Left lung (tissue), 10 donors: ENCODE measurements around the gene LTBR. TPM values are rescaled to one million over a fixed set of nuclear protein-coding genes. Genes with fewer than 3 reads are reported as not detected.

ENCODE experiments used
- ATAC-seq: fragments of 200-7000 bp; cut with Tn5 transposase; one replicate; pipeline ENCODE4 v1.9.1; 2020; ENCODE audit warnings: moderate library complexity
- DNase-seq, 4 donors: peaks; one replicate each; pipeline ENCODE4 v3.0.0-alpha.2; 2013 to 2020
- H3K27ac ChIP-seq, 2 donors: fragments of 200-600 bp; sonication (generic) in 1 of 2; one replicate each; pipeline versions ENCODE4 v1.5.0 to v1.8.0; 2020 to 2021
- H3K27me3 ChIP-seq, 2 donors: fragments of 200-600 bp; sonication (generic) in 1 of 2; one replicate each; pipeline versions ENCODE4 v1.5.0 to v1.8.0; 2020 to 2021
- H3K36me3 ChIP-seq, 2 donors: fragments of 200-600 bp; sonication (generic) in 1 of 2; one replicate each; pipeline versions ENCODE4 v1.5.0 to v1.8.0; 2020 to 2021
- H3K4me1 ChIP-seq, 2 donors: fragments of 200-600 bp; one replicate each; pipeline ENCODE4 v1.8.0; 2021
- H3K4me3 ChIP-seq, 2 donors: fragments of 200-600 bp; sonication (generic) in 1 of 2; one replicate each; pipeline versions ENCODE4 v1.5.0 to v1.8.0; 2020 to 2021; ENCODE audit warnings: mild to moderate bottlenecking in 1 of 2
- H3K9me3 ChIP-seq, 2 donors: fragments of 200-600 bp; sonication (generic) in 1 of 2; one replicate each; pipeline versions ENCODE4 v1.5.0 to v1.8.0; 2020 to 2021
- intact Hi-C, 2 donors: fragments of 100-400 bp; cut with DNase I; formaldehyde crosslinking; loops; one replicate each; pipeline versions ENCODE4 v1.11.2 to v1.14.2; 2022
- polyA plus RNA-seq, 6 donors: library from polyadenylated mRNA; unstranded; fragments of 120-200 nt; gene quantifications; one replicate each; pipeline ENCODE4 v1.2.1, GENCODE V29; 2013; ENCODE audit not compliant: insufficient read length in 6 of 6
- total RNA-seq, 2 donors: library from RNA; stranded (reverse); fragmentation: NEBNext Ultra II Directional; extraction: Animal tissue kit (Norgen Biotek cat#: 25700); gene quantifications; one replicate each; pipeline ENCODE4 v1.2.1, GENCODE V29; 2021
- TF ChIP-seq, protein P1 (sequence below), 2 donors: fragments of 200-600 bp; sonication (generic) in 1 of 2; IDR thresholded peaks; one replicate each; pipeline versions ENCODE4 v1.5.0 to v1.8.0; 2021; ENCODE audit warnings: antibody characterized with exemption in 2 of 2
- donor health status: DM: no; HTN: yes; CAD: no.
- donor health status: DM: no; HTN: no; CAD: no.

Gene LTBR
- total and polyA plus RNA-seq, 8 donors = 66.6 to 153 (median 90.7) TPM

DNA sequence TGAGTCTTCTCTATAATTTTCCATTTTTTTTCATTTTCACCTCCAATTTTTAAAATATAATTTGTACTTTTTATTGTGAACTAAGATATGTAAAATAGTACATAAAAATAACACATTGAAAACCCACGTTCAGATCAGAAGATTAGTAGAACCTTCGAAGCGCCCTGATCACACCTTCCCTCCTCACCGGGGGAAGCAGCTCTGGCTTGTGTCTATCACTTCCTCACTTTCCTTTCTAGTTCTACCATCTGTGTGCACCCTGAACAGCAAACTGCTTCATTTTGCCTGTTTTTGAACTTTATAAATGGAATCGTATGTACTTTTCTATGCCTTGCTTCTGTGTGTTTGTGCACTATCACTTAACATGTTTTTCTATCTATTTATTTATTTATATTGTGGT, 49.0 kb downstream of the LTBR start:
- TF ChIP-seq, protein P1, sequence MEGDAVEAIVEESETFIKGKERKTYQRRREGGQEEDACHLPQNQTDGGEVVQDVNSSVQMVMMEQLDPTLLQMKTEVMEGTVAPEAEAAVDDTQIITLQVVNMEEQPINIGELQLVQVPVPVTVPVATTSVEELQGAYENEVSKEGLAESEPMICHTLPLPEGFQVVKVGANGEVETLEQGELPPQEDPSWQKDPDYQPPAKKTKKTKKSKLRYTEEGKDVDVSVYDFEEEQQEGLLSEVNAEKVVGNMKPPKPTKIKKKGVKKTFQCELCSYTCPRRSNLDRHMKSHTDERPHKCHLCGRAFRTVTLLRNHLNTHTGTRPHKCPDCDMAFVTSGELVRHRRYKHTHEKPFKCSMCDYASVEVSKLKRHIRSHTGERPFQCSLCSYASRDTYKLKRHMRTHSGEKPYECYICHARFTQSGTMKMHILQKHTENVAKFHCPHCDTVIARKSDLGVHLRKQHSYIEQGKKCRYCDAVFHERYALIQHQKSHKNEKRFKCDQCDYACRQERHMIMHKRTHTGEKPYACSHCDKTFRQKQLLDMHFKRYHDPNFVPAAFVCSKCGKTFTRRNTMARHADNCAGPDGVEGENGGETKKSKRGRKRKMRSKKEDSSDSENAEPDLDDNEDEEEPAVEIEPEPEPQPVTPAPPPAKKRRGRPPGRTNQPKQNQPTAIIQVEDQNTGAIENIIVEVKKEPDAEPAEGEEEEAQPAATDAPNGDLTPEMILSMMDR (IDR thresholded peaks at IDR 0.05) = no peak
- intact Hi-C loops = no loop called here
- Histone ChIP-seq H3K4me3 (no peak overlapping the region), H3K36me3 (no peaks in the 10 kb centered on the region), H3K4me1 (peaks cover 12 to 22% of the 10 kb centered on the region in 2 donors), H3K27me3 (no peaks in the 10 kb centered on the region), H3K9me3 (no peaks in the 10 kb centered on the region), H3K27ac (no peak overlapping the region)
- ATAC-seq (no peak), DNase-seq (no peak)

DNA sequence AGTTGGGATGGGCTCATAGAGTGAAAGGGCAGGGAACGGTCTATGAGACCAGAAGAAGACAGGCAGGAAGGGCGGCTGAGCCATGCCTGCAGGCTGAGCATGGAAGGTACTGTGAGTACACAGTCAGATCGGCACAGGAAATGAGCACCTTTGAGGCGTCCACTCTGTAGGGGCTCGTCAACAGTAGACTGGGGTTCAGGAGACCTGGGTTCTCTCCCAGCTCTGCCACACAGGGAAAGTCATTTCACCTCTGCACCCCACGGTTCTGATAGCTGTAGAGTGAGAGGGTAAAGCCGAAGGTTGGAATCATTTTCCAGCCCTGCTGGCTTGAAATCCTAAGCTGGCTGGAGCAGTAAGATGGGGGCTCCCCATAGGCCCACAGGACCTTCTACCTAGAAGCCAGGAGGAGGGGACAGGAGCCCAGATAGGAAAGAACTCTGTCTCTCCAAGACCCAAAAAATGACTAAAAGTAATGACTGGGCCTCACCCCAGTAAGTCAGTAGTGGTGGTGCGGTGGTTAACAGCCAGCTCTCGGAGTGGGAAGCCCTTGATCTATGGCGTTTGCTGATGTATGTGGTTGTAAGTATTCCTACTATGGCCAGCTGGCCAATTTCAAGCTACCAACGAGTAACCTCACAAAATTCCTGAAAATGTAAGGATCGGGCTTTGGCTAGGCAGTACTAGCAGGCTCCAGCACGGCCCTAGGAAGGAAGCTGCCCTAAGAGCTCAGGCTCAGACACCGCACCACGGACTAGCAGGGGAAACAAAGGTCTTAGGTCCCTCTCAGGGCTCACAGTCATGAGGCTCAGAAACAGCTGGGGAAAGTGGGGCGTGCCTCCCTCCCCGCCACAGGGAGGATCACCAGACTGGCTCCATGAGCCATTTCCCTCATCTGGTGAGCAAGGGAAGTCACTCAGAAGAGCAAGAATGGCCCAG, 50.5 kb downstream of the LTBR start:
- H3K36me3 ChIP-seq = no peaks in the 10 kb centered on the region
- ATAC-seq = no peak
- no peaks in the 10 kb centered on the region for H3K9me3 ChIP-seq
- no peak for DNase-seq
- intact Hi-C loops = no loop called here
- H3K27me3 ChIP-seq = no peaks in the 10 kb centered on the region
- TF ChIP-seq, protein P1 (IDR thresholded peaks at IDR 0.05) = no peak
- H3K4me3 ChIP-seq = no peak overlapping the region
- peaks cover 12 to 22% of the 10 kb centered on the region in 2 donors for H3K4me1 ChIP-seq
- no peak overlapping the region for H3K27ac ChIP-seq

DNA sequence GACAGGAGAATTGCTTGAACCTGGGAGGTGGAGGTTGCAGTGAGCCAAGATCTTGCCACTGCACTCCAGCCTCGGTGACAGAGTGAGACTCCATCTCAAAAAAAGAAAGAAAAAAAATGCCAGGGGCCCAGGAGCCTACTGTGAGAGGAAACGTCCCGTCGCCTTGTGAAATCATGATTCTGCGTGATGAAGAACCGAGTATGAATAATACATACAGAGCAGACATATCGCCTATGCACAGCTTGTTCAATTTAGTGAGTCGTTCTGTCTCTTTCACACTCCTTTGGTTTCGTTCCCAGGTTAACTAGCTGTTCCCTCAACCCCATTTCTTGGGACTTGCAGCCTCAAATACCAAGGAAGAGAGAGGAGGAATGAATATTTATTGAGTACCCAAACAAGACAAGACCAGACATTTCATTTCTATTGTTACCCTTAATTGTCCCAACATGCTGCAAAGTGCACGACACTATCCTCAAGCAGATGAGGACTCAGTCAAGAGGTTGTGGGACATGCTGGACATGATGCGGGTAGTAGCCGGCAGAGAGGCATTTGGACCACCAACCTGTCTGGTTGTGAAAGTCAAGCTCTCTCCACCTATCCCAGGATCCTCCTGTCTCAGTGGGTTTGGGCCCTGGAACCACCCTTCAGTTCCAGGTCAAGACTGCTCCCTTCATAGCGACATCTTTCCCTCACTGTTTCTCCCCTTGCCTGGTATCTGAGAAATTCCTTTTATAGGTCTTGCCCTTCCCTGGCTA, 52.2 kb downstream of the LTBR start:
- TF ChIP-seq, protein P1 (IDR thresholded peaks at IDR 0.05) = no peak
- ATAC-seq (no peak), DNase-seq (no peak)
- H3K27ac ChIP-seq = no peak overlapping the region
- no peaks in the 10 kb centered on the region for H3K9me3 ChIP-seq
- intact Hi-C loops = no loop called here
- no peaks in the 10 kb centered on the region for H3K36me3 ChIP-seq
- H3K4me1 ChIP-seq = peaks cover 3 to 8% of the 10 kb centered on the region in 2 donors
- no peak overlapping the region for H3K4me3 ChIP-seq
- no peaks in the 10 kb centered on the region for H3K27me3 ChIP-seq

DNA sequence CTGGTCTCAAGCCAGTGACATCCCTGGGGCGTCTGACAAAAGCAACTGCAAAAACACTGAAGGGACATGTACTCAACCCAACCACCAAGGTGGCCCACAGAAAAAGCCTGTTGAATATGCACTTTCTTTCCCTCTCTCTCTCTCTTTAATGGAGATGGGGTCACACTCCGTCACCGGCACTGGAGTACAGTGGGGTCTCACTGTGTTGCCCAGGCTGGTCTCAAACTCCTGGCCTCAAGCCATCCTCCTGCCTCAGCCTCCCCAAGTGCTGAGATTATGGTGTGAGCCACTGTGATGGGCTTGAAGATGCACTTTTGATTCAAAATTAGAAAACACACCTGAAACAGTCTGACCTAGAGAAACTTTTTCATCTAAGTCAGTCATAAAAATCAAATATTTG, 53.6 kb downstream of the LTBR start:
- Histone ChIP-seq H3K9me3 (no peaks in the 10 kb centered on the region), H3K27ac (no peak overlapping the region), H3K36me3 (no peaks in the 10 kb centered on the region), H3K4me1 (no peaks in the 10 kb centered on the region), H3K4me3 (no peak overlapping the region), H3K27me3 (no peaks in the 10 kb centered on the region)
- no peak for DNase-seq
- intact Hi-C loops = no loop called here
- TF ChIP-seq, protein P1 (IDR thresholded peaks at IDR 0.05) = no peak
- no peak for ATAC-seq

DNA sequence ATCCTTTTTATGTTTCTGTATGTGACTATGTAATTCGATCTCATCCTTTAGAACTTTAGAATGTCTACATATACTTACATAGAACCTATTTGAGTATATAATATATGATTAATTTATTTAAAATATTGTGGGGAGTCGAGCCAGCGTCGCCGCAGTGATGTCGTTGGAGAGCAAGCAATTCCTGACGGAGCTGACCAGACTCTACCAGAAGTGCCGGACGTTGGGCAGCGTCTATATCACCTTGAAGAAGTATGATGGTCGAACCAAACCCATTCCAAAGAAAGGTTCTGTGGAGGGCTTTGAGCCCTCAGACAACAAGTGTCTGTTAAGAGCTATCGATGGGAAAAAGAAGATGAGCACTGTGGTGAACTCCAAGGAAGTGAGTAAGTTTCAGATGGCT, 54.4 kb downstream of the LTBR start:
- Histone ChIP-seq H3K9me3 (no peaks in the 10 kb centered on the region), H3K4me1 (no peaks in the 10 kb centered on the region), H3K27ac (no peak overlapping the region), H3K4me3 (no peak overlapping the region), H3K27me3 (no peaks in the 10 kb centered on the region), H3K36me3 (peaks cover 0 to 4% of the 10 kb centered on the region in 2 donors)
- ATAC-seq (no peak), DNase-seq (no peak)
- TF ChIP-seq, protein P1 (IDR thresholded peaks at IDR 0.05) = no peak
- intact Hi-C loops = no loop called here
